Measurements from ENCODE around the gene ZNF3.

- no peak for TF ChIP-seq CTCF (IDR thresholded peaks at IDR 0.05; ENCODE audit: low read depth, low read length)
- TF ChIP-seq EZH2phosphoT487 (IDR thresholded peaks at IDR 0.05; ENCODE audit: low read depth): no peak
These were observed 11.5 kb downstream of the ZNF3 start for GRCh38 chr7:100069991-100070390.

Measured in OCI-LY3 (cell line).